SK-N-SH (cell line): Measurements from ENCODE around the gene ACTR3. TPM values are rescaled to one million over a fixed set of nuclear protein-coding genes. Genes with fewer than 3 reads are reported as not detected.

Experiments used
- CTCF ChIA-PET: fragments of 300-600, 350-600 bp; formaldehyde crosslinking; extraction: SDS; loops from one replicate; lab custom pipeline; 2021; lab: Yijun Ruan, JAX
- POLR2A ChIA-PET: fragments of 350-600 bp; sonication (Branson Sonifier 250); formaldehyde crosslinking; extraction: SDS; loops from one replicate; lab custom pipeline; 2020; ENCODE audit warnings: antibody characterized with exemption, inconsistent platforms; lab: Yijun Ruan, JAX
- DNase-seq: peaks from one replicate; pipeline ENCODE4 v3.0.0; 2012
- H2AFZ ChIP-seq: fragments of 200-600 bp; sonication (generic); 2 replicates; pipeline ENCODE4 v1.8.1; 2016; ENCODE audit warnings: antibody characterized with exemption, mild to moderate bottlenecking, low read depth
- H3F3A ChIP-seq: fragments of 200-600 bp; sonication (generic); replicated peaks from 2 replicates; pipeline ENCODE3; 2016; ENCODE audit warnings: antibody characterized with exemption, mild to moderate bottlenecking; ENCODE audit not compliant: insufficient read depth
- H3K27ac ChIP-seq, 2 experiments: fragments of 200-500 bp in 1 of 2; fragments of 200-600 bp in 1 of 2; sonication (Bioruptor generic) in 1 of 2; sonication (generic), shearing (Covaris generic) in 1 of 2; 2 replicates each; pipeline versions ENCODE4 v1.5.1 to v1.6.1; 2014 to 2016; ENCODE audit warnings: low read depth in 2 of 2, inconsistent platforms in 1 of 2, low read length in 1 of 2, mild to moderate bottlenecking in 1 of 2, mixed read lengths in 1 of 2
- H3K27me3 ChIP-seq: fragments of 200-600 bp; sonication (generic), shearing (Covaris generic); 2 replicates; pipeline ENCODE4 v1.6.1; 2016; ENCODE audit warnings: mixed run types; ENCODE audit not compliant: insufficient read depth
- H3K36me3 ChIP-seq, 2 experiments: fragments of 200-500 bp in 1 of 2; fragments of 200-600 bp in 1 of 2; sonication (Bioruptor generic) in 1 of 2; sonication (generic) in 1 of 2; replicated peaks in 1 of 2; 2 replicates each; pipeline versions ENCODE3 to v1.5.1; 2014 to 2016; ENCODE audit warnings: low read length in 1 of 2, mild to moderate bottlenecking in 1 of 2; ENCODE audit not compliant: insufficient read depth in 2 of 2, control insufficient read depth in 1 of 2
- H3K4me1 ChIP-seq, 2 experiments: fragments of 200-500 bp in 1 of 2; fragments of 200-600 bp in 1 of 2; sonication (Bioruptor generic) in 1 of 2; sonication (generic), shearing (Covaris generic) in 1 of 2; 2 replicates each; pipeline versions ENCODE4 v1.5.1 to v1.6.1; 2014 to 2016; ENCODE audit warnings: low read depth in 1 of 2, low read length in 1 of 2, mixed run types in 1 of 2; ENCODE audit not compliant: insufficient read depth in 2 of 2, control insufficient read depth in 1 of 2
- H3K4me2 ChIP-seq: fragments of 200-600 bp; sonication (generic), shearing (Covaris generic); 2 replicates; pipeline ENCODE4 v1.6.1; 2017; ENCODE audit warnings: mixed run types
- H3K4me3 ChIP-seq, 2 experiments: fragments of 200-500 bp in 1 of 2; fragments of 200-600 bp in 1 of 2; sonication (Bioruptor generic) in 1 of 2; sonication (generic), shearing (Covaris generic) in 1 of 2; 2 replicates each; pipeline versions ENCODE4 v1.5.1 to v1.8.1; 2014 to 2016; ENCODE audit warnings: low read depth in 2 of 2, inconsistent platforms in 1 of 2, low read length in 1 of 2, mild to moderate bottlenecking in 1 of 2, mixed read lengths in 1 of 2, moderate library complexity in 1 of 2
- H3K79me2 ChIP-seq: fragments of 200-600 bp; sonication (generic); 2 replicates; pipeline ENCODE4 v1.8.1; 2017; ENCODE audit warnings: mild to moderate bottlenecking; ENCODE audit not compliant: insufficient read depth
- H3K9ac ChIP-seq: fragments of 200-600 bp; sonication (generic); 2 replicates; pipeline ENCODE4 v1.6.1; 2017; ENCODE audit warnings: mixed run types
- H3K9me2 ChIP-seq: fragments of 200-600 bp; sonication (generic); 2 replicates; pipeline ENCODE4 v1.6.1; 2017; ENCODE audit warnings: mixed run types
- H3K9me3 ChIP-seq: fragments of 200-600 bp; sonication (generic); 2 replicates; pipeline ENCODE4 v1.6.1; 2017; ENCODE audit warnings: mixed run types, mild to moderate bottlenecking, moderate library complexity
- H4K20me1 ChIP-seq: fragments of 200-600 bp; sonication (generic); 2 replicates; pipeline ENCODE4 v1.6.1; 2017; ENCODE audit warnings: mild to moderate bottlenecking, mixed run types; ENCODE audit not compliant: insufficient read depth
- CHD2 ChIP-seq: fragments of 150-350 bp; IDR thresholded peaks from 2 replicates; pipeline ENCODE4 v1.6.1; 2018; ENCODE audit warnings: low read length; ENCODE audit not compliant: partially characterized antibody
- ELF1 ChIP-seq: IDR thresholded peaks from 2 replicates; pipeline ENCODE4 v1.4.0; 2012
- EZH2phosphoT487 ChIP-seq: fragments of 200-600 bp; sonication (generic); IDR thresholded peaks from 2 replicates; pipeline ENCODE4 v1.6.1; 2017; ENCODE audit warnings: low read depth, mixed run types, mild to moderate bottlenecking, antibody characterized with exemption, moderate library complexity, borderline replicate concordance
- FOXJ3 ChIP-seq: sonication (generic); formaldehyde crosslinking; IDR thresholded peaks from 2 replicates; pipeline ENCODE4 v1.5.1; 2020; ENCODE audit warnings: mild to moderate bottlenecking, missing genetic modification reagents
- IRF3 ChIP-seq: fragments of 150-350 bp; IDR thresholded peaks from 2 replicates; pipeline ENCODE4 v1.6.1; 2016; ENCODE audit warnings: mild to moderate bottlenecking, low read depth, low read length
- JUND ChIP-seq: IDR thresholded peaks from 2 replicates; pipeline ENCODE4 v1.4.0; 2012
- MEF2A ChIP-seq: IDR thresholded peaks from 2 replicates; pipeline ENCODE4 v1.4.0; 2012; ENCODE audit warnings: low read depth, borderline replicate concordance
- MXI1 ChIP-seq: IDR thresholded peaks from 2 replicates; pipeline ENCODE4 v1.6.1; 2012; ENCODE audit warnings: mild to moderate bottlenecking, low read depth, low read length, improper control_type of control experiment
- NRF1 ChIP-seq: IDR thresholded peaks from 2 replicates; pipeline ENCODE4 v1.6.1; 2012; ENCODE audit warnings: low read depth, mild to moderate bottlenecking, low read length
- POLR2AphosphoS5 ChIP-seq: IDR thresholded peaks from 2 replicates; pipeline ENCODE4 v1.6.1; 2012; ENCODE audit warnings: low read depth, low read length
- RCOR1 ChIP-seq: fragments of 150-350 bp; IDR thresholded peaks from 2 replicates; pipeline ENCODE4 v1.6.1; 2017; ENCODE audit warnings: antibody characterized with exemption, low read length
- RFX5 ChIP-seq: IDR thresholded peaks from 2 replicates; pipeline ENCODE4 v1.6.1; 2012; ENCODE audit warnings: mild to moderate bottlenecking, improper control_type of control experiment, low read length
- TAF1 ChIP-seq: IDR thresholded peaks from 2 replicates; pipeline ENCODE4 v1.6.1; 2012; ENCODE audit warnings: low read depth, mild to moderate bottlenecking, low read length, moderate library complexity, borderline replicate concordance
- TCF12 ChIP-seq: IDR thresholded peaks from 2 replicates; pipeline ENCODE4 v1.4.0; 2012
- USF1 ChIP-seq: IDR thresholded peaks from 2 replicates; pipeline ENCODE4 v1.4.0; 2012; ENCODE audit warnings: low read depth, borderline replicate concordance
- WGBS: methylation state at CpG from one replicate; pipeline ENCODE4 v1.1.6; 2017; ENCODE audit warnings: low lambda C conversion rate; 5-methylcytosine and 5-hydroxymethylcytosine counted together
- polyA plus RNA-seq, 3 experiments: library from polyadenylated mRNA; depleted of rRNA; stranded (reverse); fragments of >200 nt; gene quantifications; 2 replicates each; pipeline ENCODE4 v1.2.3, GENCODE V29; 2012

ACTR3 gene
- polyA plus RNA-seq, 1 of the 3 experiments (the other 2 are of a cell fraction): 90.8 TPM

- DNase-seq: no peak
- H3K79me2 ChIP-seq: no peaks in the 10 kb centered on the region
- H3K27me3 ChIP-seq: no peaks in the 10 kb centered on the region
- no peak overlapping the region for H3K4me3 ChIP-seq
- peaks cover 3% of the 10 kb centered on the region for H3F3A ChIP-seq
- H4K20me1 ChIP-seq: no peaks in the 10 kb centered on the region
- no peak overlapping the region for H3K27ac ChIP-seq
- no peaks in the 10 kb centered on the region for H3K4me1 ChIP-seq
- no peak overlapping the region for H3K4me2 ChIP-seq
- H3K9me2 ChIP-seq: no peaks in the 10 kb centered on the region
- no peaks in the 10 kb centered on the region for H3K36me3 ChIP-seq
- H3K9ac ChIP-seq: no peak overlapping the region
- no peaks in the 10 kb centered on the region; the same call in 1 of the 2 replicates for H3K9me3 ChIP-seq
- ChIA-PET POLR2A (no interaction called here), CTCF (no interaction called here)
- no peak overlapping the region; the same call in 1 of the 2 replicates for H2AFZ ChIP-seq
- WGBS: 78% methylated on average over 3 of the region's 3 CpGs
- no peak for TF ChIP-seq FOXJ3 (CRISPR knock-in tag)
- no peak for TF ChIP-seq MEF2A
- TF ChIP-seq NRF1: no peak
- TF ChIP-seq TAF1: no peak
- TF ChIP-seq TCF12: no peak
- TF ChIP-seq CHD2: no peak
- TF ChIP-seq ELF1: no peak
- TF ChIP-seq POLR2AphosphoS5: no peak
- no peak for TF ChIP-seq USF1
- no peak for TF ChIP-seq JUND
- TF ChIP-seq MXI1: no peak
- TF ChIP-seq RFX5: no peak
Measured at GRCh38 chr2:113863144-113863543, 26.7 kb upstream of the ACTR3 start.

- H2AFZ ChIP-seq: no peak overlapping the region
- no peak overlapping the region for H3K4me2 ChIP-seq
- no peak overlapping the region for H3K4me3 ChIP-seq
- no peaks in the 10 kb centered on the region for H3K9me2 ChIP-seq
- WGBS: 48% methylated on average over 4 of the region's 4 CpGs
- H3K36me3 ChIP-seq: no peaks in the 10 kb centered on the region
- H4K20me1 ChIP-seq: no peaks in the 10 kb centered on the region
- H3K27me3 ChIP-seq: no peaks in the 10 kb centered on the region
- H3K79me2 ChIP-seq: no peaks in the 10 kb centered on the region
- H3F3A ChIP-seq: peaks cover 7% of the 10 kb centered on the region
- no peaks in the 10 kb centered on the region for H3K9me3 ChIP-seq
- H3K27ac ChIP-seq: no peak overlapping the region
- no peak for DNase-seq
- TF ChIP-seq RCOR1 (no peak), USF1 (no peak), EZH2phosphoT487 (no peak), NRF1 (no peak), IRF3 (no peak), MXI1 (no peak)
- peaks cover 0 to 3% of the 10 kb centered on the region in 2 experiments; a peak in 1 of 4 replicates for H3K4me1 ChIP-seq
- POLR2A ChIA-PET: no interaction called here
- CTCF ChIA-PET: no interaction called here
- H3K9ac ChIP-seq: no peak overlapping the region
Measured at GRCh38 chr2:113867571-113867970, 22.3 kb upstream of the ACTR3 start.
